A204.1 (cell line): ENCODE measurements around the gene SPRYD4.
"Not testable (repeated sequence)": the region's sequence is repeated elsewhere in the genome, so short reads cannot be mapped to it uniquely, and the experiment has no call there.

Experiments used
- FAIRE-seq: peaks from 2 replicates; lab custom pipeline; 2012; peaks lifted over from hg19 to GRCh38; lab: Jason Lieb, UNC

SPRYD4 gene

DNA sequence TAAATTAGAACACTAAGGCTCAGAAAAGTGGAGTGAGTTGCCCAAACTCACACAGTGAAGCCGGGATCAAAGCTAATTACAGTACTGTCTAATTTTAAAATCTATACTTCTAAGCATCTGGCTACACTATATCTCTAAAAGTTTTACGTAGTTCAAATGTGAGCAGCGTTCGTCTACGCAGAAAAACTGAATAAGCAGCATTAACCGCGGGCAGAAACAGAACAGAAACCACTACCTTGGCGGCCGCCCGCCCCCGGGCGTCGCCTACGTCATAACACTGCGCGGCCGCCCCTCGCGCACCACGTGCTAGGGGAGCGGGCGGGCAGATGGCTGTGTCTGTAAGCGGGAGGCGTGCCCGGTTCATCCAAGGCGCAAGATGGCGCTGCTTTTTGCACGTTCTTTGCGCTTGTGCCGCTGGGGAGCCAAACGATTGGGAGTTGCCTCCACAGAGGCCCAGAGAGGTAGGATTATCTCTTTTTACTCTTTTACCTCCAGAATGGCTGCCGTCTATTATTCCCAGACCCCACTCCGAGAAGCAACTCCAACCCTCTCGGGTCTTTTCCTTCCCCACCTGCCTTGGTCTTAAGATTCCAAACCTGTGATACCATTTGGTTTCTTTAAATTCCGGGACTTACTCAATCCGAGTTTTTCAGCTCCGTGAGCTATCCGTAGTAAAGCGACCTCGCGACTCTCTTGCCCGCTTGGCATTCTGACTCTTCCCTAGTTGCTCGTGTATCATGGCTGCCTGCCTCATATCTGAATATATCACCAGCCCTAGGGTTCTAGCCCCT lies at the start of gene SPRYD4:
Gene SPRYD4, plus strand, starts transcription at position 363 of the 791 bp plus-strand sequence. Its CDS starts 14 bp downstream, at position 377.
- FAIRE-seq = peak; percentile 68

GRCh38 chr12:56420411-56420810 lies 48.0 kb upstream of the SPRYD4 start:
- no peak for FAIRE-seq

DNA sequence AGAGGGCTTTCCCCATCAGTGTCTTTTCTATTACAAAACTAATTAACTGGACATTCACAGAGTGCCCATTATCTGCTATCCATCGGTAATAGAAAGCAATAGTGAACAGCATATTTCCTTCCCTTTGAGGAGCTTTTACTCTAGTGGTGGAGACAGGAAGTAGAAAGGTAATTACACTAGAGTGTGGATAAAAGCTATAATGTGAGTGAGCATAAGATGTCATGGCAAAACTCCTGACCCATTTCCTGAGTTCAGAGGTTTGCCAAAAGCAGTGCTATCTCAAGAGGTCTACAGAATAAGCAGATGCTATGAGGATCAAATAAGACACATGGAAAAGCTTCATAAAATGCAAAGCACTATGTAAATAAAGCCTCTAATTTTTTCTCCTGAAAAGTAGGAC lies 43.2 kb upstream of the SPRYD4 start:
- FAIRE-seq = no peak

DNA sequence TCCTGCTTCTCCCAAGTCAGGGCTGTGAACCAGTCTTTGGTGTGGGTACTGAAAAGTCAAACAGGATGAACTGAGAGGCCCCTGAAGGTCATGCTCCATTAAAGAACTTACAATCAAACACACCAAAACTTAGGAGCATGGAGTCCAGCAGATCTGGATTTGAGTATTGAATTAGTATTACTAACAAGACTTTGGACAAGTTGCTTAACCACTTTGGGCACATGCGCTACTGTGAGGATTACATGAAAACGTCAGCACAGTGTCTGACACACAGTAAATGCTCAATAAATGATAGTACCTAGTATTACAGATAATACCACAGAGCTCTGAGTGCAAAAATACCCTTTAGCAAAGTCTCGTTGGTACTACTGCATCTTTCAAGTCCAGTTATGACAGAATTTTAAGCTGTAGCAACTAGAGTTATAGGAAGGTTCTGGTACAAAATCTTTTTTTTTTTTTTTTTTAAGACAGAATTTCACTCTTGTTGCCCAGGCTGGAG lies 42.4 kb upstream of the SPRYD4 start:
- FAIRE-seq = no peak

DNA sequence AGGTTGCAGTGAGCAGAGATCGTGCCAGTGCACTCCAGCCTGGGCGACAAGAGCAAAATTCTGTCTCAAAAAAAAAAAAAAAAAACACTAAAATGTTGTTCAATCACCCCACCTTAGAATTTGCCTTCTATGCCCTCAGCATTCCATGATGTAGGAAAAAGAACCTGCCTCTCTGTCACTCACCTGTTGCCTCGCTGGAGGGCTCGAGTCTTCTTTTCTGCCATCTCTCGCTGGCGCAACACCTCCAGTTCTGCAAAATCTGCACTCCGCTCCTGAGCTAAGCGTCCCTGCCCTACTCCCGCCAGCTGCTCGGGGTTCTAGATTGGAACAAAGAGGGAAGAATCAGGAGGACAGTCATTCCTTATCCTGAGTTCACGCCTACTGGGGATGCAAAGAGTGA lies 37.1 kb upstream of the SPRYD4 start:
- FAIRE-seq = no peak

- no peak for FAIRE-seq
Measured at GRCh38 chr12:56431850-56432249, 36.5 kb upstream of the SPRYD4 start.

DNA sequence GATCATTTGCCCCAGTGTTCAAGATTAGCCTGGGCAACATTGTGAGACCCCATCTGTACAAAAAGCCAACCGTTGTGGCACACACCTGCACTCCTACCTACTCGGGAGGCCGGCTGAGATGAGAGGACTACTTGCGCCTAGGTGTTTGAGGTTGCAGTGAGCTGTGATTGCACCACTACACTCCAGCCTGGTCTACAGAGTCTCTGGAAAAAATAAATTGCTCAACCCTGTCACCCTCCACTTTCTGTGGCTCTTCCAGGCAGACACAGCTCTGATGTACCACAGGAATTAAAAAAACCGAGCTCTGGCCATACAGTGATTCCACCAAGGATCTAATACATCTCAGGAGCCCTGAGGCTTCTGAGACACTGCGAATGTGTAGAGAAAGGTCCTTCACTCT lies 33.5 kb upstream of the SPRYD4 start:
- no peak for FAIRE-seq

DNA sequence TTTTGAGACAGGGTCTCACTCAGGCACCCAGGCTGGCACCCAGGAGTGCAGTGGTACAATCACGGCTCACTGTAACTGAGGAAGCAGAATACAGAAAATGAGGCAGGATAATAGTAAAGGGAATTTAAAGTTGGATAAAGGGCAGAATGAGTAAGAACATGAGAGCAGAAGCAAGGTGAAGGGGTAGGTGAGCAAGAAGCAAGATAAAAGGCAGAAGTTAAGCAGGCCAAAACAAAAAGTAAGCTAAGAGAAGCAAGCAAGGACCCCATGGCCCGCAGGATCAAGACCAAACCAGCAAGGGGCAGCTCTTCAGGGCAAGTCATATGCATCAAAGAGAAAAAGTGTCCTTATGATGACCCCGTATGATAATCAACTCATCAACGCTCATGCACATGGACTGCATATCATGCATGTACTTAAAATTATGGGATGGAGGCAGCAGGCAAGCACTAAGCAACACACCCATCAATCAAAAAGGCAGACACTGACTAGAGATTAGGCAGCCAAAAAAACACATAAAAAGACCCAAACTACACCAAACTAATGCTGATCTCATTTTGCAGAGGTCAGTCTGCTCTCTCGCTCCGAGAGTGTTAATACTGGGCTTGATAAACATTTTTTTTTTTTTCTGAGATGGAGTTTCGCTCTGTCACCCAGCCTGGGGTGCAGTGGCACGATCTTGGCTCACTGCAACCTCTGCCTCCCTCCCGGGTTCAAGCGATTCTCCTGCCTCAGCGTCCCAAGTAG lies 30.8 kb upstream of the SPRYD4 start:
- no peak for FAIRE-seq

GRCh38 chr12:56443208-56443607 lies 25.2 kb upstream of the SPRYD4 start:
- FAIRE-seq = not testable (repeated sequence)

- FAIRE-seq = peak; percentile 9
Measured at GRCh38 chr12:56448860-56449621, 19.3 kb upstream of the SPRYD4 start, which contains the start of gene TIMELESS. TIMELESS (minus strand) TSS chr12:56449426; CDS start chr12:56434170, 15,256 bp downstream.

DNA sequence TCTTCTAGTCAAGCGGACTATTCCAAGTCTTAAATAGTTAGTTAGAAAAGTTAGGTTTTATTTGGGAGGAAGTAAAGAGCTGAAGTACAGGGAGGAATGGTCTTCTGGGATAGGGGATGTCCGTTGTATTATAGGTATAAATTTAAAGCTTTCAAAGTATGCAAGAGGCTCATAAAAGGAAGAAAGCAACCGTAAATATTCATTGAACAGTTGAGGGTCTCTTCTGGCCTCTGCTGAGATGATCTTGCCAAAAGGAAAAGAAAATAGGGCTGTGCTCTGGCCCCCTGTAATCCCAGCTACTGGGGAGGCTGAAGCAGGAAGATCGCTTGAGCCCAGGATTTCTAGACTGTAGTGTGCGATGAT lies 18.8 kb upstream of the SPRYD4 start:
- FAIRE-seq = no peak

DNA sequence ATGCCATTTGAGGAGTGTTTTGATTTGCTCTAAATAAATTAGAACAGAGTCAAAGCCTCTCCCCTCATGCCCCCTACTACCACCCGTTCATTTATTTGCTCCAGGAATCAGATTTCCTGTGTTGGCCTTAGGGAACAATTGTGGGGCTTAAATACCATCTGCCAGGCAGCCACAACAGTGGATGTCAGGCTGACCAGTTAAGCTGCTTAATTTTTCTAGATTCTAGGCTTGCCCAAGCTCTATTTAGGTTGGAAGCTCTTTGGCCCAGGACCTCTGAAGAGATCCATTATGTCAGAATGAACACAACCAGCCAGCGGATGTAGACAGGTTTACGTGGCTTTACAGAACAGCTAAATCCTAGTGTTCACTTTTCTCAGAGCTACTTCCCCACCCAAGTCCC lies 18.1 kb upstream of the SPRYD4 start:
- FAIRE-seq = no peak

- no peak for FAIRE-seq
Measured at GRCh38 chr12:56451147-56451546, 17.2 kb upstream of the SPRYD4 start.

DNA sequence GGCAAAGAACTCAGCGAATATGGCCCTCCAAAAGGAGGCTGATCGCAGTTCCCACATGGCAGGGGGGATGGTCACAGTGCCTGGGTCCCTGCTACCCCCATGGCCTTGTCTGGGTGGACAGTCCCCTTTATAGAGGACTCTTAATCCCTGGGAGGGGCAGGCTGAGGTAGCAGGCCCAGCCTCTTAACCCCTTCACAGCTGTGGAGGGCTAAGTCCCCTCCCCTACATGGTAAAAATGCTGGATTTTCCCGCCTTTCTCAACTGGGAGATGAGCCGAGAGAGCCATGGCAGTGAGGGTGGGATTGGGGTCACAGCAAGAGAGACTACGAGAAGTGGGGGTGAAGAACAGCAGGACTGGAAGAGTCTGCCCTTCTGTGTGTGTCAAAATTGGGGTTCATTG lies 13.8 kb upstream of the SPRYD4 start, which contains the start of gene MIP:
Gene MIP, minus strand, starts transcription at position 101 of the 400 bp plus-strand sequence. Its CDS starts 44 bp downstream, at position 57.
- no peak for FAIRE-seq

DNA sequence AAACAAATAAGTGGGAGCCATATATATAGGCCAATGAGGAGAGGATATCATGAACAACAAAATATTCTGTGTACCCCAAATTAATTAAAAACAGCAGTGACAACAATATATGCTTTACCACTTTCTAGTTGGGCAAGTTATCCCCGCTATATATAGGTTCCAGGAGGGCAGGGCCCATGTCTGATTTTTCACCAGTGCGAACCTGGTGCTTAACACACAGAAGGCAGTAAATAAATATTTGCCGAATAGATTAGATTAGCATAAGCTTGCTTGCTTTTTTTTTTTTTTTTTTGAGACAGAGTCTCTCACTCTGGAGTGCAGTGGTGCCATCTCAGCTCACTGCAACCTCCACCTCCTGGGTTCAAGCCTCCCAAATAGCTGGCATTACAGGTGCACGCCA lies 10.6 kb upstream of the SPRYD4 start:
- FAIRE-seq = no peak

GRCh38 chr12:56461235-56462159 lies 6.9 kb upstream of the SPRYD4 start:
- no peak for FAIRE-seq

- no peak for FAIRE-seq
Measured at GRCh38 chr12:56462565-56462964, 5.8 kb upstream of the SPRYD4 start.

DNA sequence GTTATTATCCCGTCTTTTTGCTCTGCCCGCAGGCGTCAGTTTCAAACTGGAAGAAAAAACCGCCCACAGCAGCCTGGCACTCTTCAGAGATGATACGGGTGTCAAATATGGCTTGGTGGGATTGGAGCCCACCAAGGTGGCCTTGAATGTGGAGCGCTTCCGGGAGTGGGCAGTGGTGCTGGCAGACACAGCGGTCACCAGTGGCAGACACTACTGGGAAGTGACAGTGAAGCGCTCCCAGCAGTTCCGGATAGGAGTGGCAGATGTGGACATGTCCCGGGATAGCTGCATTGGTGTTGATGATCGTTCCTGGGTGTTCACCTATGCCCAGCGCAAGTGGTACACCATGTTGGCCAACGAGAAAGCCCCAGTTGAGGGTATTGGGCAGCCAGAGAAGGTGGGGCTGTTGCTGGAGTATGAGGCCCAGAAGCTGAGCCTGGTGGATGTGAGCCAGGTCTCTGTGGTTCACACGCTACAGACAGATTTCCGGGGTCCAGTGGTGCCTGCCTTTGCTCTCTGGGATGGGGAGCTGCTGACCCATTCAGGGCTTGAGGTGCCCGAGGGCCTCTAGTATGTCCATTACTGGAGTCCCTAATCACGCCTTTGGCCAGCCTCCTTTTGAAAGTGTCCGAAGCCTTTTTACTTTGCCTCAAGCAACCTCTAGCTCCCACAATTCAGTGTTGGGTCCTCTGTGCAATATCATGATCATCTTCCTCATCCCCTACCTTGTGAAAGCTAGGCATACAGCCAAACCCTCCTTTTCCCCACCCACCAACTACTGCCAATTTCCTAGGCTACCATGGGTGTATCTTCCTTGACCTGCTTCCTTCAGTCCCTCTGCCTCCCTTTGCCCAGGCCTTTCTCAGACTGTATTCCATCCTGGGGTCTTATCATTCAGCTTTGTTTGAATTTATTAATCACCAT lies 891 bp downstream of the SPRYD4 start:
- FAIRE-seq = no peak

- no peak for FAIRE-seq
Measured at GRCh38 chr12:56474389-56474788, 6.0 kb downstream of the SPRYD4 start.

DNA sequence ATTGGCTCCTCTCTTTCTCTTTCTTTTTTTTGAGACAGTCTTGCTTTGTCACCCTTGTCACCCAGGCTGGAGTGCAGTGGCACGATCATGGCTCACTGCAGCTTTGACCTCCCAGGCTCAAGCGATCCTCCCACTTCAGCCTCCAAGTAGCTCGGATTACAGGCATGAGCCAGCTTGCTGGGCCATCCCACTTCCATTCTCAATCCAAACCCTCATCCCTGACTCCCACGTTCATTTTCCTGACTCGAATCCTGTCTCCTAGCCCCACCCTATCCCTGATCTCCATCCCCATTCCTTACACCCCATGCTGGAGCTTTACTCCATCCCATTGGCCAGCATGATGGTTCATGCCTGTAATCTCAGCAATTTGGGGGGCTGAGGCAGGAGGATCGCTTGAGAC lies 7.8 kb downstream of the SPRYD4 start:
- no peak for FAIRE-seq
